HG03066 (cell line): ENCODE data around the gene TMEM44.
"Not testable (repeated sequence)": the region's sequence is repeated elsewhere in the genome, so short reads cannot be mapped to it uniquely, and the experiment has no call there.

Experiments used
- ATAC-seq: cut with Tn5 transposase; IDR thresholded peaks from one replicate; pipeline ENCODE4 v1.9.1; 2021; ENCODE audit warnings: low read depth; ENCODE audit not compliant: unreplicated experiment

The TMEM44 gene

GRCh38 chr3:194647747-194648146 is 14.5 kb upstream of the TMEM44 start:
- ATAC-seq = no peak

DNA sequence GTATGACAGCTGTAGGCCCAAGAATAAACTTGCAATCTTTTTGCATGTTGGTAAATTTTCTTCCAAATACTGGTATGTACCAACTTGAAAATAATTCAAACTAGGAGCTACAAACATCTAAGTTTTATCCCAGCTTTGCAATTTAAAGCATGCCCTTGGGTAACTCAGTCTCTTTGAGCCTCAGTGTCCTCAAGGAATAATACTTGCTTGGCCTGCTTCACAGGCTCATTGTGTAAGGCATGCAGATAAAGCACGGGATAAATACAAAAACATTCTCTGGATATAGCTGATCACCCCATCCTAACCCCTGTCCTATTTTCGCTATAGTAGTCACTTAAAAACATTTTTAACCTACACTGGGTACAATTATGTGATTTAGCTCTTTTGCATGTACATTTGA is 9.6 kb upstream of the TMEM44 start:
- ATAC-seq = no peak

DNA sequence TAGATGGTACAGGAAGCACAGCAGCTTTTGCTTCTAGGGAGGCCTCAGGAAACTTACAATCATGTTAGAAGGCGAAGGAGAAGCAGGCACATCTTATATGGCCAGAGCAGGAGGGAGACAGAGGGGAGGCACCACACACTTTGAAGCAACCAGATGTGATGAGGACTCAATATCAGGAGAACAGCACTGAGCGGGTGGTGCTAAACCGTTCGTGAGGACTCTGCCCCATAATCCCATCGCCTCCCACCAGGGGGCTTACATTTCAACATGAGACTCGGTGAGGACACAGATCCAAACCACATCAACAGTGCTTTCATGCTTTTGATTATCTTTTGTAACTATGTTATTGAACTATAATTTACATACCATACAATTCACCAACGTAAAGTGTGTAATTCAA is 7.6 kb upstream of the TMEM44 start:
- ATAC-seq = no peak

DNA sequence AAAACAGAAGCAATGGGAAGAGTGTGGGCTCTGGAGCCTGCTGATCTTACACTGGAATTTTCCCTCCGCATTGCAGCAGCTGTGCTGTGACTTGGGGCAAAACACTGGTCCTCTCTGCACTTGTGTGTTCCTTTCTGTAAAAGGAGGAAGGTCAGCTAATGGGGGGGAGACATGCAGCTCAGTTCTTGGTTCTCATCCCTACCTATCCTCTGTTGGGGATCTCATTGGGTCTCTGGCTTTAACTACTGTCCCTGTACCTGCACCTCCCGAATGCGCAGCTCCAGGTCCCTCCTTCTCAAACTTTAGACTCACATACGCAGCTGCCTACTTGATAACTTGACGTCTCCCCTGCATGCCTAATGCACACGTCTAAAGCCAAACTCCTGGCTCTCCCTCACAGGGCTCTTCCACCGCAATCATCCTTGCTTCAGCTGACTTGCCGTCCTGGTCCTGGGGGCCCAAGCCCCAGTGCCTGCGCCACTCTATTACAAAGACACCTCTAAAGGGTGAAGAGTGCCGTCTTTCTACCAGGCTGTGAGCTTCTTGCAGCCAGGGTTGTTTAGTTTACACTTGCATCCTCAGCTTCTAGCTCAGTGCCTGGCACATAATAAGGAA is 5.9 kb upstream of the TMEM44 start:
- ATAC-seq = no peak

DNA sequence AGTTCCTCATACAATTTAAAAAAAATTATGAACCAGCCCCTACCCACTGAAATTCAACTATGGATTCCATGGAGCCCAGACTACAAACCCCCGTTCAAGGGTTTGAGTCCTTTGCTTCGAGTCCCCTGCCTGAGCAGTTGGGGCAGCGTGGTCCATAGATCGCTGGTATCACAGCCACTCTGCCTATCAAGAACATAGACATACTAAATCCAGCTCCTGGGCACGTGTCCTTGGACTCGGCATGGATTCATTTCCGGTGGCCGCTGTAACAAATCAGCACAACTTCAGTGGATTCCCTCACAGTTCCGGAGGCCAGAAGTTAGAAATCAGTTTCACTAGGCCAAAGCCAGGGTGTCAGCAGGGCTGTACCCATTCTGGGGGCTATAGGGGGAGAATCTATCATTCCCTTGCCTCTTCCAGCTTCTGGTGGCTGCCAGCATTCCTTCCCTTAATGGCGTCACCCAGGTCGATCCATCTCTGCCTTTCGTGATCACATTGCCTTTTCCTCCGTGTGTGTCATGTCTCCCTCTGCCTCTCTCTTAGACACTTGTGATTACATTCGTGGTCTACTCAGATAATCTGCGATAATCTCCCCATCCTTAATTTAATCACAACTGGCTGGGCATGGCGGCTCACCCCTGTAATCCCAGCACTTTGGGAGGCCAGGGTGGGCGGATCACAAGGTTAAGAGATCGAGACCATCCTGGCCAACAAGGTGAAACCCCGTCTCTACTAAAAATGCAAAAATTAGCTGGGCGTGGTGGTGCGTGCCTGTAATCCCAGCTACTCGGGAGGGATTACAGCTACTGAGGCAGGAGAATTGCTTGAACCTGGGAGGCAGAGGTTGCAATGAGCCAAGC is 4.6 kb upstream of the TMEM44 start:
- ATAC-seq = no peak

GRCh38 chr3:194637066-194637465 is 3.8 kb upstream of the TMEM44 start:
- no peak for ATAC-seq

GRCh38 chr3:194632809-194633348 is 340 bp downstream of the TMEM44 start:
- peak; percentile 61 for ATAC-seq

DNA sequence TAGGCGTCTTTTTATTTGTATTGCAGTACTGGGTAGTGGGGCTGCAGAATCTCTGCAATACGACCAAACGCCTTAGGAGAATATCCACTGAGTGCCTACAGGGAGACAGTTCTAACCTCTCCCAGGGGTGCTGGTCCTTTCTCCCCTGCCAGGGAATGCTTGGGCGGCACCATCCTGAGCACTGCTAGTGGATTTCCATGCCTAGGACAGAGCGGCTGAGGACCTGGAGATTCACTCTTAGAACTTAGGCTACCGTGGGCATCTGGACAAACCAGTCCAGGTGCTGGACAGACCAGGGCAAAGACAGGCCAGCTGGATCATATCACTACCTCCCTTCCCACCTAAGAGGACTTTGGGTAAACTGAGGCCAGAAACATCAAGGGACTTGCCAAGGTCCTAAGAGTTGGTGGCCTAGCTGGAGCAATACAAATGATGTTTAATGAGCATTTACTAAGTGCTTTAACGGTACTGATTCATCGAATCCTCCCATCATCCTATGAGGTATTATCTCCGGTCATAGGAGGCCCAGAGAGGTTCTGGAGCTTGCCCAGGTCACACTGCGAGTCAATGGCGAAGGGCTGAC is 902 bp downstream of the TMEM44 start:
- ATAC-seq = no peak

DNA sequence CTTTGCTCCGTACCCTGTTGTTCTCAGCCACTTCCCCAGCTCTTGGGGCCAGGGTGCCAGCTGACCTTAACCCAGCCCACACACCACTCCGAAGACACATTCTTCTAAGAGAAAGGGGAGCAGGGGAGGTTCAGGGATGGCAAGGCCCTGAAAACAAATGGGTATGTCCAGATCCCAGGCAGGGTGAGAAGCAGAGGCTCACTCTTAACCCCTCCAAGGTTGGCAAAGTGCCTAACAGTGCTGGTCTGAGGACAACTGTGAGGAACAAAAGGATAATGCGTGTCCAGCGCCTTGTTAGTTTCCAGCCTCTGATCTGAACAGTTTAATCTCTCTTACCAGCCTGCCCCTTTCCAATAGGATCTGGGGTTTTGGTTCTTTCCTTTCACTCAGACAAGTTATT is 1.5 kb downstream of the TMEM44 start:
- no peak for ATAC-seq

DNA sequence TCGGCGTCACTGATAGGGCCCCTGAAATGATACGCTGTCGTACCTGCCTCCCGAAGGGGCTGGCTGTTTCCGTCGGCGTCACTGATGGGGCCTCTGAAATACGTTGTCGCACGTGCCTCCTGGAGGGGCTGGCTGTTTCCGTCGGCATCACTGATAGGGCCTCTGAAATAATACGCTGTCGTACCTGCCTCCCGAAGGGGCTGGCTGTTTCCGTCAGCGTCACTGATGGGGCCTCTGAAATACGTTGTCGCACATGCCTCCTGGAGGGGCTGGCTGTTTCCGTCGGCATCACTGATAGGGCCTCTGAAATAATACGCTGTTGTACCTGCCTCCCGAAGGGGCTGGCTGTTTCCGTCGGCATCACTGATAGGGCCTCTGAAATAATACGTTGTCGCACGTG is 2.5 kb downstream of the TMEM44 start:
- not testable (repeated sequence) for ATAC-seq

DNA sequence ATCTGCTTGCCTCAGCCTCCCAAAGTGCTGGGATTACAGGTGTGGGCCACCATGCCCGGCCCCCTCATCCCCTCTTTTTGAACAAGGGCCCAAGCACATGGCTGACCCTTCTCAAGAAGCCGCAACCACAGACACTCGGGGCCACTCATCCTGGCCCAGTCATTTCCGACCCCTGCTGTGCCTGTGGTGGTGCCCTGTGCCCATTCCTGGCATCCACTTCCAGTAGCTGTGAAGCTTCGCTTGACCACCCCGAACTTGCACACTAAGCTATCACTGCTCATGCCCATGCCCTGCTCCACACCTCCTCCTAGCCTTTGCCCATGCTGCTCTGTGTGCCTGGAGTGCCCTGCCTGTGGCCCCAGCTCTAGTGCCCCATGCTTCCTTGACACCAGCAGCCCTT is 8.3 kb downstream of the TMEM44 start:
- no peak for ATAC-seq

DNA sequence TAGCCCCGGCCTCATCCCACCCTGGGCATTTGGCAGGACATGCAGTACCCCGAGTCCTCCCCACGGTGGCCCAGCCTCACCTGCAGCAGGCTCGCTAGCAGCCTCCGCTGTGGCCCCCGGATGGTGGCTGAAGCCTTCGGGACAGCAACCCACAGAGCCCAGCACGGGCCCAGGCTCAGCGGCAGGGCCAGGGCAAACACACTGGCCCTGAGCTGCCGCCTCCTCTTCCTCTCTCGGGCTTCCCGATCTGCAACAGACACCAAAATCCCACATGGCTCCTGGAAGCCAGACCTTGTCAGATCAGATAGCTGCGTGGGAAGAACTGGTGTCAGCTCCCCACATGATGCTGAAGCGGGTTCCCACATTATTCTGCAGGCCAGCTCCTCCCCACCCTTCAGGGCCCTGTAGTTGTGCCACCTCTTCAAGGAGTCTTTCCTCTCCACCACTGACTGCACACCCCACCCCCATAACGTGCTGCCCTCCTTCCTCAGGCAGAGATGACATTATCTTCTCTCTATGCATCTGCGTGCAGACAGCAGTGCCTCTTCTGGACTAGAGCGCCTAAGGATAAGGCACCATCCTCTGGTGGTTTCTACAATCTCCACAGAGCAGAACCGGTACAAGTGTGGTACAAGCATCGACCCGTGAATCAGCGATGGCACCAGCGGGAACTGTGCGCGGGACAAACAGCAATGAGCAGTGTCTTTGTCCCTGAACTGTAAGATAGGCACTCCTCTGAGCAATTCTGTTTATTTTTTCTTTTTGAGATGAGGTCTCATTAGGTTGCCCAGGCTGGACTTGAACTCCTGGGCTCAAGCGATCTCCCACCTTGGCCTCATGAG is 9.5 kb downstream of the TMEM44 start:
- no peak for ATAC-seq

DNA sequence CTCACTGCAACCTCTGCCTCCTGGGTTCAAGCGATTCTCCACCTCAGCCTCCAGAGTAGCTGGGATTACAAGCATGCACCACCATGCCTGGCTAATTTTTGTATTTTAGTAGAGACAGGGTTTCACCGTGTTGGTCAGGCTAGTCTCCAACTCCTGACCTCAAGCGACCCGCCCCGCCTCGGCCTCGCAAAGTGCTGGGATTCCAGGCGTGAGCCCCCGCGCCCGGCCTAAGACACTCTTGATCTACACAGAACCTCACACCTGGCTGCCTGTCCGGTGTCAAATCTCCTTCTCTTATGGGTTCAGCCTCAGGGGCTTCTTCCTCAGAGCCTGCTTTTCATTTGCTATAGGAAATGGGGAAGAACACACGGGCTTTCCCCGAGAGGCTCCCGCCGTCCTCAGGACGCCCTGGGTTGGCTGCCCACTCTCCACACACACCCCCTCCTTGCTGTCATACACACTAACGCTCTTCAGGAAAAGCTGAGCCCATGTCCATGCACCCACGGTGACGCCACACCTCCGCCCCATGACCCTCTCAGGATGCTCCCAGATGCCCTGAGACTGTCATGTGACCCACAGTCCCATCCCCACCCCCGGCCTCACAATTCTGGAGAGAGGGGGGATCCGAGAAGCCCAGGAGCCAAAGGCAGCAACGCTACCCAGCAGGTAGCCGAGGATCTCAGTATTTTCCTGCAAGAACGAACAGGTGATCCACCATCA is 10.4 kb downstream of the TMEM44 start:
- ATAC-seq = no peak

DNA sequence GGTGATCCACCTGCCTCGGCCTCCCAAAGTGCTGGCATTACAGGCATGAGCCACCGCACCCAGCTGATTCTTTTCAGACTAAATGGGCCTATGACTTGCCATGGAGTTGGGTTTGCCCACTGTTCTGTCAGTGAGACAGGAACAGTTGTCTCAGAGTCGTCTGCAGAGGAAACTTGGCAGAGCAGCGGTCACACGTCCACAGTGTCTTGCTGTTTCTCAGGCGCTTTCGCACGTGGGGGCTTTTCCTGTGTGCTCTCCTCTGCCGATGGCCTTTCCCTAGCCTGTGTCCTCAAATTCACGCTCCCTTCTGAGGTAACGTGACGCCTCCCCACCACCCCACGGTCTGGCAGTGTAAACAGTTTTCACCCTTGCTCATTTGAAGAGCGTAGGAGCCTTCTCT is 11.3 kb downstream of the TMEM44 start:
- no peak for ATAC-seq

- no peak for ATAC-seq
Measured at GRCh38 chr3:194620196-194620595, 13.0 kb downstream of the TMEM44 start.

DNA sequence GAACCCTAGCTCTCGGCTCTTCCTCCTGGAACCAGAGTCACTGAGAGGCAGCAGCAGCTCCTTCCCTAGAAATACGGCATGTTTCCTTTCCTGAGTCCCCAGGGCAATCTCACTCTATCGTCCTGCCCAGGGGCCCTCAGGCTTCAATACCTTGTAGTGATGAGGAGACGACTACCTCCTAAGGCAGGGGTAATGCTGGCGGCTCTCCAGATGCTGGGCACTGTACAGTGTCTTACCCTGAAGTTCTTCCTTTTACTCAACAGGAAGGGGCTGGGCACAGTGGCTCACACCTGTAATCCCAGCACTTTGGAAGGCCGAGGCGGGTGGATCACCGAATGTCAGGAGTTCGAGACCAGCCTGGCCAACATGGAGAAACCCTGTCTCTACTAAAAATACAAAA is 13.5 kb downstream of the TMEM44 start:
- ATAC-seq = no peak

GRCh38 chr3:194618858-194619608 is 14.2 kb downstream of the TMEM44 start:
- no peak for ATAC-seq

- no peak for ATAC-seq
Measured at GRCh38 chr3:194617827-194618226, 15.4 kb downstream of the TMEM44 start.

GRCh38 chr3:194617143-194617671 is 16.0 kb downstream of the TMEM44 start:
- no peak for ATAC-seq
